NCI-H1105 (cell line): ENCODE data around the gene SIL1.

Experiments
- DNase-seq: peaks from one replicate; lab custom pipeline; 2025; lab: John Stamatoyannopoulos, UW

The SIL1 gene

DNA sequence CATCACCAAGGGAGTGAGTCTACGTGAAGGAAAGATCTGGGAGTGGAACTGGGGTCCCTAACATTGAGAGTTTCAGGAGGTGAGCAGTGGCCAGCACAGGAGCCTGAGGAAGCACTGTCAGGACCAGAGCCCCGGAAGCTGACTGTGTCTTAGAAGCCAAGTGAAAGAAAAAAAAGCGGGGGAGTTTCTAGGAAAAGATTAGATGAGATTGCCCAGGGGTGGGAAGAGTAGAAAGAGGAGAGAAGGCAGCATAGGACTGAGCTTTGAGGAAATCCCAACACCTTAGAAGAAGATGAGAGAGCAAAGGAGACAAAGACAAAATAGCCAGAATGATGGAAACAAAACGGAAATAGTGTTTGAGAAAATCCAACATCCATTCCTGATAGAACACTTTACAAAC, 286.1 kb downstream of the SIL1 start:
- no peak for DNase-seq

DNA sequence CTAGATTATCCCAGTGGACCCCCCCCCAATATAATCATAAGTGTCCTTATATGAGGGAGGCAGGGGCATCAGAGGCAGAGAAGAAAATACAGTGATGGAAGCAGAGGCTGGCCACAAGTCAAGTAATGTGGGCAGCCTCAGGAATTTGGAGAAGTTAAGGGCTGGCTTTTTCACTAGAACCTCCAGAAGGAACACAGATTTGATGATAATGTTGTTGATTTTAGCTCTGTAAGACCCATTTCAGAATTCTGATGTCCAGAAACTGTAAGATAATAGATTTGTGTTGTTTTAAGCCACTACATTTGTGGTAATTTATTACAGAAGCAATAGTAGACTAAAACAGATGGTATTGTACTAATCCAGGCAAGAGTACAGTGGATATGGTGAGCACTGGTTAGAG, 286.7 kb downstream of the SIL1 start:
- DNase-seq: no peak

DNA sequence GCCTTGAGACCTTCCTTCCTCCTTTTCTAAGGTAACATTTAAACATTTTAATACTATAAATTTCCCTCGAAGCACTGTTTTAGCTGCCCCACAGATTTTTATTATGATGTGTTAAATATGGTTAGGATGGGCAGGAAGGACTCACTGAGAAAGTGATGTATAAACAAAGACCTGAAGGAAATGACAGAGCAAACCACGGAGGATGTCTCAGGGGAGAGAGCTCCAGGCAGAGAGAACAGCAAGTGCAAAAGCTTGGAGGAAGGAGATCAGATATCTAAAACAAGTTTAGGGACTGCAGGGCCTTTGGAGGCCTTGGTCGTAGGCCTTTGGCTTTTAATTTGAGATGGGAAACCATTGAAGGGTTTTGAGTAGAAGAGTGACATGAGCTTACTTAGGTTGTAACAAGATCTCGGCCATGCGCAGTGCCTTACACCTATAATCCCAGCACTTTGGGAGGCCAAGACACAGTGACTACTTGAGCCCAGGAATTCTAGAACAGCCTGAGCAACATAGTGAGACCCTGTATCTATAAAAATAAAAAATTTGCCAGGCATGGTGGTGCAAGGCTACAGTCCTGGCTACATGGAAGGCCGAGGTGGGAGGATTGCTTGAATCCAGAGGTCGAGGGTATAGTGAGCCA, 287.5 kb downstream of the SIL1 start:
- DNase-seq: no peak

DNA sequence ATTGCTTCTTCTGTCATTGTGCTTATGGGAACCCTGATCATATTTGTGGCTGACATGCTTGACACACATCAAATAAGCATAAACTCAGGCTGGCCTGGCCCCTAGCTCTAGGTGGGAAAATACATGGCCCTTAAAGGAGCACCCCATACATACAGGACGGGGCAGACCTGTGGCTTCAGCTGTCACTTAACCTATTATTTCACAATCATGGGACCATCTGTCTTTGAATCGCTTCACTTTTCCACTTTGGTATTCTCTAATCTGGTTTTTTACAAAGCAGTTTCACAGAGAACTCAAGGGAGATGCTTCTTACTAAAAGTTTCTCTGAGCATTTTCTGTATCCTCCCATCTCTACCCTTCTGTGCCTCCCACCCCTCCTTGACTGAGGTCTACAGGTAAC, 288.4 kb downstream of the SIL1 start:
- DNase-seq: no peak

DNA sequence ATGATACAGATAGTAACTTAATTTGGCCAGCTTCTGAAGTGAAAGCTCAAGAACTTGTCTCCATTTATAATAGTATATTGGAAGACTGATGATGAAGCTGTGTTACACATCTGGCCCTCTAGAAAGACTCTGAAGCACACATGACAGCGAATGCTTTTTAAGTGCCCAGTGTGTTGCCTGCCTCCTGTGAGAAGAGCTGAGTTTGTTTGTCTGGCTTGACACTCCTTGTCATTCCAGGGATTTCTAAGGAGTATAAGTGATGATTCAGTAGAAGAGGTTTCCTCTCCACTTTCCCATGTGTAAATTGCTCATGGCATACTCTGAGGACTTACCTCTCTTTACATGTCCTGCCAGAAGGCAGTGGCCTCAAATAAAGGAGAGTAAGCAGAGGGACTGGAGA, 292.6 kb downstream of the SIL1 start:
- no peak for DNase-seq

DNA sequence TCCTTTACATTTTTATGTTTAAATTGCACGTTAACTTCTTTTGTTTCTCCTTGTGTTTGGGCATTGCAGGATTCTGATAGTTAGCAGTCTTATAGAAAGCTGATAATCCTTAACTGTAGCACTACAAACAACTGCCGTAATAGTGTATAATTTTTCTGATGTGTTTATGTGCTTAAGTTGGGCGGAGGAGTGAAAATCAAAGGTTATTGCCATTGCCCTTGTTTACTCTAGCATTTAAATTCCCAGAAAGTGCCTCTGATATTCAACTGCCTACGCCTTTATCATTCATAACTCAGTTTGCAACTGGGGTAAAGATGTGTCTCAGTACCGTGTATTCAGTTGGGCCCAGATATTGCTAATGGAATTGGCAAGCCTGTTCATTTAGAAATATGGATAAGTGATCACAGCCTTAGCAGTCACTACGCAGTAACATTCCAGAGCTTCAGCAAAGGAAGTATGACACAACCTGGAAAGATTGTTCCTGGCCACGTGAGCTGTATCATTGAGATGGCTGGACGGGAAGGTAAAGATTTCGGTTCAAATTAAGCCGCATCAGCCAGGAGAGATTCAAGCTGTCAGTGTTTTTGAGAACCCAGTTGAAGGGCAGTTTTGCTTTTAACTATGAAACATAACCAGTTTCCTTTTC, 294.9 kb downstream of the SIL1 start:
- DNase-seq: no peak

DNA sequence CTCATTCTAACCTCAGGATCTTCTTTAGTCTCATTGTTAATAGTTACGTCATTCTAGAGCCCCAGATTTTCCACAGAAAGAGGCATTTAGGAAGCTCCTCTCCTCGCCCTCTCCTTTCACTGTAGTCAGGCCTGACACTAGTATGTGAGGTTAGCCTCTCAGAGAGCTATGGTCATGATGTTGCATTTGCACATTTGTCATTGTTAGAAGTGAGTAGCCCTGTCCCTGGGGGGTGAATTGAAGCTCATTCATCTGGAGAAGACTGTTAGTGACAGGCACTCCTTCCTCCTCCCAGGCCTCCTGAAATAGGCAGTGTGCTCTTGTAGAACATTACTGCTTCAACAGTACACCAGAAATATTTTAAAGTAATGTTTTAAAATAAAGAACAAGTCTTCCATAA, 296.5 kb downstream of the SIL1 start:
- no peak for DNase-seq

DNA sequence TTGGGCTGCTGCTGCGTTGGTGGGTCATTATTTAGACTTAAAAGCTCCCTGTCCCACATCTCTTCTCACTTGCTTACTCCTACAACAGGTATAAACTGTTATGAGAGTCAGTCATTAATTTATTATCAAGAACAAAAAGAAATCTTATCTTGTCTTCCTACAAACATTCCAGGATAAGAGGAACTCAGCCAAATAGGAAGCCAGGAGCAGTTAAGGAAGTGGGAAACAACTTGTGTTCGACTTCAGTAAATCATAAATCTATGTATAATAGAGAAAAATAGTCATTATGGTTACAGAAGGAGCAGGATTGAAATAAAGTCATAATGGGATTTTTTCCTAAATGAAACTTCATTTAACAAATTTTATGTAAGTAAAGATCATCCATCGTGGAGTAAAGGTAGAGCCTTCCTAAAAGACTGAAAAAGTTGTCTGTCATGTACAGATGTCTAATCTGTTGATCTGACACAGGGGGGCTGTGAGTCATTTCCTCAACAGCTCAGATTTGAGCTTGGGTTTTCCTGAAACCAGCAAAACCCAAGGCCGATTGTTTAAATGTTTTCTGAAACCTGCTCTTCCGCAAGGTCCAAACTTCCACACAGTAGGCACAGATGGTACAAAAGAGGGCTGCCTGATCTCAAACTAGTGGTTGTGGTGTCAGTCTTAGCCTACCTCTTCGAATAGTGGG, 297.7 kb downstream of the SIL1 start:
- DNase-seq: no peak

DNA sequence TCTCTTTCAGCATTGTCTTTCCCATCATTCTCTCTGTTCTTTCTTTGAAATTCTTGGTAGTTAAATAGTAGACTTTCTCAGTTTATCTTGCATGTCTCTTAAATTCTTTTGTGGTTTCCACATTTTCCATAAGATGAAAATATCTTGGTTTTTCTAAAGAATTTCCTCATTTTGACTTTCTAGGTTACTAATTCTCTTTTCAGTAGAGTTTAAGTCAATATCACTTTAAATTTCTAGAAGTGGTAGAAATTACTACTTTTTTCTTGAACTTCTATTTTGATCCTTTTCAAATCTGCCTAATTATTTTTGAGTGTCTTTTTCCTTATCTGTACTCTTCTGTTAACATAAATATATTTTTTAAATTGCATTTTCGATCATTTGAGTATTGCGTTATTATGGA, 299.4 kb downstream of the SIL1 start:
- no peak for DNase-seq

DNA sequence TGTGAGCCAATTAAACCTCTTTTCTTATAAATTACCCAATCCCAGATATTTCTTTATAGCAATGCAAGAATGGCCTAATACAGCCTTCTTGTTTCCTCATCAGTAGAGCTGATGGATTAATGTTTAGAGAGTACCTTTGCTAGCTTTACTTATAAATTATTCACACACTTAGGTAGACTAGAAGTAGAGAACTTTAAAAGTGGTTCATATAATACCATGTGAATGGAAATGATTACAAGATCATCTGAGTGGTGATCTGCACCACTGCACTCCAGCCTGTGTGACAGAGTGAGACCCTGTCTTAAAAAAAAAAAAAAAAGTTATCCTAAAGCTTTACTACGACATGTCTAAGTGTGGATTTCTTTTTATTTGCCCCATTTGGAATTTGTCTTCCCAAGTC, 299.9 kb downstream of the SIL1 start:
- DNase-seq: no peak
